GM18870 (cell line): ENCODE measurements around the gene TMEM72.
A peak's percentile ranks its signal among the peaks of the same experiment; 100 is the strongest.
"Not testable (repeated sequence)": the region's sequence is repeated elsewhere in the genome, so short reads cannot be mapped to it uniquely, and the experiment has no call there.

ENCODE experiments used
- ATAC-seq: cut with Tn5 transposase; IDR thresholded peaks from one replicate; pipeline ENCODE4 v1.9.1; 2021; ENCODE audit warnings: moderate library complexity; ENCODE audit not compliant: unreplicated experiment

TMEM72 gene

DNA sequence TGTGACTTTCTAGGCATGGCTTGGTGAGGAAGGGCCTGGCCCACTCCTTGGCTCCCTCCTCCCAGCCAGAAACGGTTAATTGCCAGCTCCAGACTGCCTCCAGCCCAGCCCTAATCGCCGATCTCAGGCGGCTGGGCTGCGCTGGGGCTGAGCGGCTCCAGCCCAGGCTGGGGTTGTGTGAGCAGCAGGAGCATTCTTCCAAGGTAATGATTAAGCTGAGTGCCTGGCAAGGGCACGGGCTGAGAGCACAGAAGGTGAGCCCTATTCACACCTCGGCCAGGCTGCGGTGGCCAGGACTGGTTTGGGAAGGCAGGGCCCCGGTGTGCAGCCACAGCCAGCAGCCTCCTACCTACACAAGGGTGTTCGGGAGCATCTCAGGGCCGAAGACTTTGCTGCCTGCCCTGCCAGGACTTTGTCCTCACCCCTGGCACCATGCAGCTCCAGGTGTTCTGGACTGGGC, at the start of gene TMEM72:
Gene TMEM72 (plus strand): TSS at position 257 of the 460 bp plus-strand sequence. CDS start 176 bp downstream, at position 433.
- no peak for ATAC-seq

DNA sequence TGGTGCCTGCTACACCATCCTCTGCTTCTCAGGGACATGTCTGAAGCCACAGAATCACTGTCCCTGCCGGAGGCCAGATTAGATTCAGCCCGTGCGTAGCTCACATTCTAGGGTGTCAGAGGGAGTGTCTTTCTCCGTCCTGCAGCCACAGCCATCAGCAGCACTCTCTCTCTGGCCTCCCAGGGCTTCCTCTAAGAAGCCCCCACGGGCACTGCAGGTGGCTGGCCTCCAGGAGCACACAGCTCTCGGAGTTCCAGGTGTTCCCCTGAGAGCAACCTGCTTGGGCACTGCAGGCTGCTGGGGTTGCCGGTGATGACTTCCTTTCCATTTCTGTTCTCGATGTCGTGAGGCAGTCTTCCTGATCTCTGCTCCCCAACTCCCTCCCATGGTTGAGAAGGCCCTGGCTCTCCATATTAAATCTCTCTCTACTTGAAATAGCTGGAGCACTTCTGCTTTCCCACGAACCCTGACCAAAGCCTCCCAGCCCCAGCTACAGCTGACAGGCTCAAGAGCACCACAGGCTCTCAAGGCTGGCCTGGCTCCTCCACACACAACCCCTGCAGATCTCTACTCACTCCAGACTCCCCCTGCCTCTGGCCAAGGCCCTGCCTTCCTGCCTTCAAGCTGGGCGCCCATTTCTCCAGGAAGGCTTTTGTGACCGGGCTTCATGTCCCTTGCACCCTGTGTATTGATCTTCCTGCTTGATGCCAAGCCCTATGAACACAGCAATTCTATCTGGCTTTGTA, 49.0 kb upstream of the TMEM72 start:
- no peak for ATAC-seq

DNA sequence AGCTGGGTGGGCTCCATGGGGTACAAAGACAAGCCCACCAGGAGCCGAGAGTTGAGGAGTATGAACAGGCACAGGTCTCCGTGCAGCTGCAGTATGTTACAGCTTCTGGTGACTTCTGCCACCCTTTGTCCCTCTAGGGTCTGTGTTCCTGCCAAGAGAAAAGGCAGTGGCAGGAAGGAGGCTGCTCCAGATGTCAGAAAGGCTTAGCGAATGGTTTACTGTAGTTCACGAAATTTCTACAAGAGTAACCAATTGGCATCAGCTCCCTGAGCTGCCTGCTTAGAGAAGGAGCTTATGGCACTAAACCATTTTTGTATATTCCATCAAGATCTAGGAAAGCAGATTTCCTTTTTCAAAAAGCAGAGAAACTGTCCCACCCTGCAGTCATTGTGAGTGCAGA, 48.2 kb upstream of the TMEM72 start:
- no peak for ATAC-seq

DNA sequence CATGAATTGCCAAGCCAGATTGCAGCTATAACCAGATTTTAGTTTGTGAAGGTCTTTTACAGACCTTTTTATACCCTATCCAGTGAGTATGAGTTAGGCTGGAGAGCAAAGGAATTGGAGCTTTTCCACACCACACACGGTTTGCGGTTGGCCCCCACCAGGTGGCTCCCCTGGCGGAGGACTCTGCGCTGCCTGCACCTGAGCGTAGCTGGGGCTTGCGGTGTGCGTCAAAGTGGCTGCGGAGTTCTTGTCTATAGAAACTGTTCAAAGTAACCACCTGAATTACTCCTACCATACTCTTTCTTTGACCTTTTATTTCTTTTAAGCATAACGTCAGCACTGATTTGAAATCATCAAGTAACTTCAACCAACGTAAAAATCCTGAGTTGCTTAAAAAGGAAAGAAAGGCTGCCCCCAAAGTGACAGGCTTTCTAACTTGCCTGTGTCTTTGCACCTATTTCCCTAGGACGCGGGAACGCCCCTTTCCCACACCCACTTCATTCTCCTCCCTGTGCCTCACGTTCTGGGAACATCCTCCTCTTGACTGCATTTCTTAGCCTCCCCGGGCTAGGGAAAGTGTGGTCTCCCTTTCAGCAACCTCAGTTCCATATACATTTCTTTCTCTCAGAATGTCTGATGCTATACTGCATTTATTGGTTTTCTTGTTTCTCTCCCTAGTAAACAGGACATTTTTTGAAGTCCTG, 47.6 kb upstream of the TMEM72 start:
- ATAC-seq = no peak

DNA sequence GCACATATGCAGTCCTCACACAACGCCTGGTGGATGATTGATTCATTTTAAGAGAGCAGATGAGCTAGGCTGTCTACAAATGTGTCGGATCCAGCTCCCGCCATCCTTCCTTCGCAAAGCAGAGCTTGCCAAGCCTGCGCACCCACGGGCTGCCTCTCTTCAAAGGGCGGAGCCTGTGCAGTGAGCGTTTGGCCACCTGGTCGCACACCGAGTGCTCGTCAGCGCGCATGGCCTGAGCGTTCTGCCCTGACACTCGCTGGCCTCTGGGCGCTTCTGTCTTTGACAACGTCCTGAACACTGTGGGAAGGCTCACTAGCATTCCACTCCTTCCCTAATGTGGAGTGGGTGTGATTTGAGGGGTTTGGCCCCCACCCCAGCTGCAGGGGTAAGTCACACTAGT, 47.1 kb upstream of the TMEM72 start:
- ATAC-seq = no peak

DNA sequence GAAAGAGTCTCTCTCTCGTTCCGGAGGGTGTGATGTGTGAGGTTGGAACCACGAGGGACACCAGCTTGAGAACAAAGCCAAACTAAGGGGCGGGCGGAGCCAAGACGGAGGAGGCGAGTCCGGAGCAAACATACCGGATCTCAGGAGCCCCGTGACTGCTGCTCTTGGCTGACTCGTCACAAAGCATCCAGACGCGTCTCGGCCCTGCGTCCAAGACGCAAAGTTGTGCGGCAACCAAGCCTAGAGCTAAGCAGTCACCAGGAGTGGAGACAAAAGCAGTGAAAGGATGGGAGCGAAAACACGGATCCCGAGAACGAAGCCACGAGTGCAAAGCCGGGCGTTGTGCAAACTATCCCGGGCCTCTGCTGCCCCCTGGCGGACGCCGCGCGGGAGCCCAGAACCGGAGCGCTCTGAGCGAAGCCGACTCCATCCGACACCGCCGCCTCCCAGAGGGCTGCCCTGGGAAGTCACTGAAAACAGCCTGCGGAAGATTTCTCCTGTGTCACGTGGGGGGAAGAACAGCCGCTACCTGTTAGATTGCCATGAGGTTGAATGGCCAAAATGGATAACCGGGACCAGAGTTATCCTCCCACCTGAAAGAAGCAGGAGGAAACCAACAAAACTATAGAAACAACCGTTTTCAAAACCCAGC, 46.4 kb upstream of the TMEM72 start:
- peak; percentile 78 for ATAC-seq

DNA sequence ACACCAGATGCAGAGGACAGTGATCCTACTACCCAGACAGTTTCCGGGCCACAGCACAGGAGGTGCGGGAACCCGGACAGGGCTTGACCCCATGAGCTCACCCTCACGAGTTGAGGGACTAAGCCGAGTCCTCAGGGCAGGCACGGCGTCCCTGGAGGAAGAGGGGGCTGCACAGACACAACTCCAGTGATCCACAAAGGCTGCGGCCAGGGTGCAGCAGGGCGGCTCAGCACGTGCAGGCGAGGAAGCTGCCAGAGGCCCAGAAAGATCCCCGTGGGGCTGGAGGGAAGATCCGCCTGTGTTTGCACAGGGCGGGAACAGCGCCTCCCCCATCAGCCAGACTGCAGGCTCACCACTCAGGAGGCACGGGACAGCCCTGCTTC, 45.9 kb upstream of the TMEM72 start:
- ATAC-seq = no peak

DNA sequence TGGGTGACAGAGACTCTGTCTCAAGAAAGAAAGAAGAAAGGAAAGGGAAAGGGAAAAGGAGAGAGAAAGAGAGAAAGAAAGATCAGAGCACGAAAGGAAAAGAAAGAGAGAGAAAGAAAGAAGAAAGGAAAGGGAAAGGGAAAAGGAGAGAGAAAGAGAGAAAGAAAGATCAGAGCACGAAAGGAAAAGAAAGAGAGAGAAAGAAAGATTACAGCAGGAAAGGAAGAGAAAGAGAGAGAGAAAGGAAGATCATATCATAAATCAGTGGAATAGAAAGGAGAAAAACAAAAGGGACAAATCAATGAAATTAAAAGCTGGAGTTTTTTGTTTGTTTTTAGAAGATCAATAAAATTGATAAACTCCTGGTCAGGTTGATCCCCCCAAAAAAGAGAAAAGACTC, 44.8 kb upstream of the TMEM72 start:
- not testable (repeated sequence) for ATAC-seq

DNA sequence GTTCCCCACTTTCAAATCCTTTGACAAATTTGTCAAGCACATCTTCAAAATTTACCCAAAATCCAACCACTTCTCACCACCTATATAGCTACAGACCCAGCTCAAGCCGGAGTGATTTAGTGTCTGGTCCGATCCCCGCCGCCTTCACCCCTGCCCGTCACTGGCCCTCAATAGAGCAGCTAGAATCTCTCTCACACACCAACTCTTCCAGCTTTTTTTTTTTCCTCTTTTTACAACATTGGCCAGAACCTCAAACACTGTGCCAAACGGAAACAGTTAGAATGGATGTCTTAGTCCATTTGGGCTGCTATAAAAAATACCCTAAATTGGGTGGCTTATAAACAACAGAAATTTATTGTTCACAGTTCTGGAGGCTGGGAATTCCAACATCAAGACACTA, 41.1 kb upstream of the TMEM72 start:
- no peak for ATAC-seq

DNA sequence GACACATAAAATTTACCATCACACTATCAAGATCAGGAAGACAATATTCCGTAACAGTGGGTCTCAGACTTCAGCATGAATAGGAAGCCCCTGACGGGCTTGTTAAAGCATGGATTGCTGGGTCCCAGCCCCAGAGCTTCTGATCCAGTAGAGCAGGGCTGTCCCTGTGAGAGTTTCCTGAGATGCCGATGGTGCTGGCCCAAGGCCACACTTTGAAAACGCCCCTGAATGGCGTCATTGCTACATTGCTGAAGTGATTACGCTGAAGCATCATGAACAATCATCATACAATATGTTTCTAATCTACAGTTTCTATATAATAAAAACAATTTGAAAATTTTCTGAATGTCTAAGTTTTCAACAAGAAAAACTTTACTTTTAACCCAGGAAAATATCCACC, 38.0 kb upstream of the TMEM72 start:
- ATAC-seq = no peak

DNA sequence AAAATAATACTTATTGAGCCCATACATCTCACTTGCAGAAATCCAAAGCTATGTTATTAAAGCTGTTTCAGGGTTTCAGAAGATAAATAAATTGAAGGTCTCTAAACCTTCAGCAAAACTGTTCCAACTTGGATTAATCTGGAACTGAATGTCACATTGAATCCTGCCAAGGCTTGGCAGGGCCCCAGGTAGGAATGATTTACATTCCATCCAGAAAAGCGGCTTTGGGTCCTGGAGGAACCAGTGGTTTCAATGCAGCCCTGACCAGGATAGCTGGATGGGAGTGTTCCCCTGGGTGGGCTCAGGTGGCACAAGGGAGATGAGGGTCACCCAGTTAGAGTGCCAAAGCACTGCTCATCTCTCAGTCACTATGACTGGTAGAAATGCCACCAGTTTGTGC, 37.0 kb upstream of the TMEM72 start:
- ATAC-seq = no peak

DNA sequence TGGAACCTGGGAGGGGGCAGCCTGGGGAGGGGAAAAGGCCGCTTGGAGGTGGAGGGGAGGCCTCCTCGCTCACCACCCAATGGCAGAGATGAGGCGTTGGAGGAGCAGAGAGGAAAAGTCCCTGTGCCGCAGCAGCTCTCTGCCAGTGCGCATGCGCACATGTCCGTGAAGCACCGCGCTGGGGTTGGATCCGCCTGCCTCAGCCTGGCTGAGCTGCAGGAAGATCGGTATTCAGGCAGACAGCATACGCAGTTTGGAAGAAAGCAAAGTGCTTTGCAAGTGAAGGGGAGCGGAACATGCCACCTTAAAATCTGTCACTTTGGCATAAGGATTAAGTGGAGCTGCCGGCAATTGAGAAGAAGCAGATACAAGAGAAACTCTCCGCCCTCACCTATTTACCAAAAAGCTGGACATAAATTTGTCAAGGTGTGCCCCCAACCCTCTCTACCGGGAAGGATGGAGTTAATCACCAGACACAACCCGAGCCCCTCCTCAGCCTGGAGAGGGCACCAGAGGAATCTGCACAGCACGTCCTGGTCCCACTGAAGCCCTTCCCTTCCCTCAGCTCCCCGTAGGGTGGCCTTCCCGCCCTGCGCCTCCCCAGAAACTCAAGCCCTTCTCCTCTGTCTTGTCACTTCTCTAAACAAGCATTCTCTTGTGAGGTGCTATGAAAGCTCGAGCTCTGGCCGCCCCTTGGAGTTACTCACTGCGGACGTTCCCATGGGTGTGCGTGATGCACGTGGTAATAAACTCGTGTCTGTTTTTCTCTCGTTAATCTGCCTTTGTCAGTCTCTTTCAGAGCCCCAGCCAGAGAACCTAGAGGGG, 32.2 kb upstream of the TMEM72 start:
- ATAC-seq = no peak

DNA sequence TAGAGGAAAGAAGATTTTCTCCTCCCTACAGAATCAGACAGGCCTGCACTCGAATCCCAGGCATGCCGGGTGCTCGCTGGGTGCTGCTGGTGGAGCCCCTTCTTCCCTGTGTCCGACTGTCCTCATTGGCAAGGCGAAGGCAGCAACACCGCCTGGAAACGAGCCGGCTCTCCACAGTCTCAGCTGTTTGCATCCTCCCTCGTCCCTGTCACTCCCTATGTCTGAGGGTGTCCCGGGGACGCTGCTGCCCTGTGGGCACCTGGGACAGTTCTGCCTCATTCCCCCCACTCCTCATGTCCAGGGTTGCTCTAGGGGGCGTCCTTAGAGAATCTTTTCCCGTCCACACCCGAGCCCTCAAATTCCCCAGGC, 31.6 kb upstream of the TMEM72 start:
- no peak for ATAC-seq

DNA sequence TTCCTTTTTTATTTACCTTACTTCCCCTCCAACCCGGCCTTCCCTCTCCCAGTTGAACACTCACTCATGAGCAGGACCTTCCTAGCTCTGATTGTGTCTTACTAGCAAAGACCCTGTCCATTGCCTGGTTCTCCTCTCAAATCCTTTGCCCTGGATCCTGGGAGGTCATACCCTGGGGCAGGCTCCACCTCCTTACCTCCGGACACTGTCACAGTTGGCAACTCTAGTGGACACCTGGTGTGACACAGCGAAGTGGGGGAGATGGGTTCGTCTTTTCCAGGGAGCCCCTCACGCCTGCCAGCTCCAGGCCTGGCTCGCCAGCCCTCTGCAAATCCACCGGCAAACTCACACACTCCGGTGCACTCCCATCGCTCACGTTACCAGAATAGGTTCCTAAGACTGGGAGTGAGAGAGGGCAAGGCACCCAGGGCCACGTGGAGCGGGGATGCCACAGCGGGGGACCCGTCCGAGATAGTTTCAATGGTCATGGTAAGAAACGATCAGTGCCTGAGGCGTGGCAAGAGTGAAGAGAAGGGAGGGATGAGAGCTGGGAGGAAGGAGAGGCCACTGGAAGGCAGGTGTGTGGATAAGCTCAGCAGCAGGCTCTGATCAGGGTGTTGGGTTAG, 30.9 kb upstream of the TMEM72 start:
- no peak for ATAC-seq

DNA sequence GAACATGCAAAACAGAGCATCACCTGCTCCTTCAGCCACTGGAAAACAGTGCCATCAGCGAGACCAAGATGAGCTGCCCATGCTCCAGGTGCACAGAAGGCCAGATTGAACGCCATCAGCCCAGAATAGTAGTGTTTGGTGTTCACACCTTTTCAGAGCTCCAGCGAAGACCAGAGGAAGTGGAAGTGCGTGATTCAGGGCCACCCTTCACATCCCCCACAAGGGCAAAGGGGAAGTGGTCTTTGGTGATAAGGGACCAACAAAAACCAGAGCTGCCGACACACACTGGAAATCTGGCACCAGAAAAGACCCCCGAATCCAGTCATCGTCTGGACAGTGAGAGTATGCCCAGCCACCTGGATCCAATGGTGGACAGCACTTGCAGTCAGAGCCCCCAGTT, 29.5 kb upstream of the TMEM72 start:
- no peak for ATAC-seq

DNA sequence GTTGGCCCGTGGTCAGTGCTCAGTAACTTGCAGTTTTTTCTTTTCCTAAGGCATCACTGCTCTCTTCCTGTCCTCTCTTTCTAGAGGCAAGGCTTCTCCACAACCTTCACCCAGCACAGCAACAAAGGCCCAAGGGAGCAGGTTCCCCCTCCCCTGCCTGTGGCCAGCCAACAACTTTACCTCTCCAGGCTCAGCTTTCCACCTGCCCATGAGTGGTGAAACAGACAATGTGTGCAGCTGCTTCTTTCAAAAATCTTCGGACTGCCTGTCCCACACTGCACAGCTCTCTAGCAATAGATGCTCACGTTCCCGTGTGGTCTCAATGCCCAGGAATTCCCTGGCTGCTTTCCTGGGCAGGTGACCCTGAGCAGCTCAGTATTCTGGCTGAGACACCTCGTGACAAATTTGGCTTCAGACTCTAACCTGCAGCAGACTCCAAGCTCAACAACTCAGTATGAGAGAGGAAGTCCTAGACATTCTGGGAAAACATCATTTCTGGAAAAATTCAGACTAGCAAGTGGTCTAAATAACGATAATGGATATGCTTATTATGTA, 28.9 kb upstream of the TMEM72 start:
- no peak for ATAC-seq

DNA sequence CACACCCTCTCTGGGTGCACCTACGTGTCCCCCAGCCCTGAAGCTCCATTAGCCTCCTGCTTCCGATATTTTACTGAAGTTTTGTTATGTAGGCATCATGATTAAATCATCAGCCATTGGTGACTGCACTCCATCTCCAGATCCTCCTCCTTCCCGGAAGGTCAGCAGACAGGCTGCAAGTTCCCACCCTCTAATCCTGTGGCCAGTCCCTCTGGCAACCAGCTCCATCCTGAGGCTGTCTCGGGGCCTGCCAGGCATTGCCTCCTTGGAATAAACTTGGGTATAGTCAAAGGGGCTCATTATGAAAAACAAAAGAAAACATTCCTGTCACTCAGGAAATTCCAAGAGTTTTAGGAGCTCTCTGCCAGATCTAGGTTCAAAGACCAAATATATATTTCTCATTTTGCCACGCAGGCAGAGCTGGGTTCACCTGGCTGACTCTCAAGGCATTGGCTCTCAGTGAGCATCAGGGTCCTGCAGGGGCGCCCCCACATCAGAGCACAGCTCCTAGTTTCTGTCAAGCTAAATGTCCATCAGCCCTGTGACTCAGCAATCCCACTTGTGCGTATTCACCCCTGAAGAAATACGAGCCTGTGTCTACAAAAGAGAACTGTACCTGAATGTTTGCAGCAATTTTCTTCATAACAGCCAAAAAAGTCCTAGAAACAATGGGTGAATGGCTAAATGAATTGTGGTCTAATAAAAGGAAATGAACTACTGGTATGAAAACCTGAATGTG, 27.4 kb upstream of the TMEM72 start:
- no peak for ATAC-seq

DNA sequence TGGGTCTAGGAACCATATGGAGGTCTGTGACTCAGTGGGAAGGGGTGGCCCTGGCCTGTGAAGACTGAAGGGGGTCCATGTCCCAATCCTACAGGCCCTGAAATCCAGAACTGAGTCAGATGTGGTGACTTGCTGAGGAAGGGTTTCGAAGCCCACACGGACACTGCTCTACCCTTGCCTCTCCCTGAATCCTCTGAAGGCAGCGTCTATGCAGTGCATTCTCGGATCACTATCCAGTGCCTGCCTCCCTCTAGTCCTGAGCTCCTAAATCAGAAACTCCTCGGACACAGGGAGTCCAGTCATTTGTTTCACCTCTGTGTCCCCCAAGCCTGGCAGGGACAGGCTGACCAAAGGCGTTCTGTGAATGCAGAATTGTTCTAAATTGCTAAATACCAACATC, 25.4 kb upstream of the TMEM72 start:
- no peak for ATAC-seq

DNA sequence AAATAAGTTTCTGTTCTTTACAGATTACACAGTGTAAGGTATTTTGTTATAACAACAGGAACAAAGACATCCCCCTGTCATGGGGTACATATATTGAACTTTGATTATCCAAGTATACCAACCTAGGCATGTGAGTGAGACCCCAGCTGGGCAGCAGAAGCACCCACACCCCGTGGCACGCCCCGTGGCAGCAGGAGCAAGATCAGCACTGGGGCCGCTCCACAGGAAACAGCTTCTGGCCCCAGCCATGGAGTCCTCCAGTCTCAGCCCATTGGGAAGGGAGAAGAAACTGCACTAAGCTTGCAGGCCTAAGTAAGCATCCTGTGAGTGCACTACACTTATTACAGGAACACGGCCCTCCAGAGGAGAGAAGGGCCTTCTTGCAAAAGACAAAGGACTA, 24.2 kb upstream of the TMEM72 start:
- ATAC-seq = no peak

DNA sequence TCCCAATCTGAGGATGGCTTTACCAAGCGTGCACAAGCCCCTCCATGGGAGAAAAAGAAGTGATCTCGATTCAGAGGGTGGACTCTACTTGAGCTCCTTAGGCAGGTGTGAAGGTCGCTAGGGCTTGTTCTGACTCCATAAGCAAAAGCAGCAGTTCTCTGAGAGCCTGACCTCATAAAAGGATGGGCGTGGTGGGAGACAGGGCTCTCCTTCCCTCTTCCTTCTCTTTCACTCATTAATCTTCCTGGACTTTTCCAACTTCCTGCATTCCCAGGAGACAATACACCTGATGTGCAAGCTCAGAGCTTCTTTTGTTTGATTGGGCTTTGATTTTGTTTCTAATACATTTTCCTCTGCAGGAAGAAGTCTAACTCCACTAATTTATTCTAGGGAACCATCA, 22.3 kb upstream of the TMEM72 start:
- ATAC-seq = no peak
